ENCODE measurements around the gene CENPU. TPM values are rescaled to one million over a fixed set of nuclear protein-coding genes. Genes with fewer than 3 reads are reported as not detected.
"Not testable (repeated sequence)": the region's sequence is repeated elsewhere in the genome, so short reads cannot be mapped to it uniquely, and the experiment has no call there.

The CENPU gene
- total and polyA plus RNA-seq, 10 of the 15 experiments (the other 5 are each of a cell fraction or from before 2014, with no cell fraction given) = 26.6 to 90.8 (median 53.8) TPM

DNA sequence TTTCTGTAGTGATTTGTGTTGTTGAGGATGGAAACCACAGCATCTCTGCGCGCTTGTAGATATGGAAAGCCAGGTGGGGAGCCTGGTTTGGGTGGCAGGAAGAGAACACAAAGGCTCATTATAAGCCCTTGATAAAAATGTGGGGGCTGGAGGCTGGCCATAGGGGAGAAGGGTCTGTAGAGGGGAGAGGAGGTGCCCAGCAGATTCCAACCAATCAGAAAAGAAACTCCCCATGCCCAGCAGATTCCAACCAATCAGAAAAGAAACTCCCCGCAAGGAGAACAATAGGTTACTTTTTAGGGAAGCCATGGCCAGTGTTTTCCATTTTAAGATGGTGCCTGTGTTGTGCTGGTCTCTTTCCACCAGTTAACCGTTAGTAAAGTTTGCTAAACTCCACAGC lies 9.8 kb upstream of the CENPU start:
- Histone ChIP-seq H3K79me2 (ENCODE audit: control insufficient read depth, insufficient read depth, low read length) (no peaks in the 10 kb centered on the region), H3K27me3 (replicated peaks in 1 of 2; ENCODE audit: control insufficient read depth in 2 of 2, insufficient read depth in 2 of 2, low read length in 1 of 2) (no peaks in the 10 kb centered on the region), H3K4me3 (no peak overlapping the region), H3K9me3 (replicated peaks; ENCODE audit: control insufficient read depth, insufficient read depth, low read length) (no peaks in the 10 kb centered on the region; the same call in 2 of the 3 replicates), H3K27ac (ENCODE audit: control insufficient read depth, insufficient read depth) (no peak overlapping the region), H3K9ac (ENCODE audit: control insufficient read depth, insufficient read depth, low read length) (no peak overlapping the region), H3K4me2 (ENCODE audit: control insufficient read depth, insufficient read depth) (no peak overlapping the region), H3K4me1 (ENCODE audit: control insufficient read depth, insufficient read depth, low read length) (no peaks in the 10 kb centered on the region), H3K36me3 (ENCODE audit: control insufficient read depth in 2 of 2, insufficient read depth in 2 of 2, low read length in 1 of 2) (no peaks in the 10 kb centered on the region; a peak in 1 of 4 replicates), H2AFZ (ENCODE audit: control insufficient read depth, low read depth, low read length) (no peak overlapping the region), H4K20me1 (ENCODE audit: control insufficient read depth, insufficient read depth) (no peaks in the 10 kb centered on the region)
- intact Hi-C loops (cut with micrococcal nuclease; ENCODE audit: unreplicated experiment) = loop anchor here (2.0 to 10.0 kb wide), 2 partner anchors 261 to 391 kb away; no protein-coding TSS in a partner anchor
- DNase-seq (ENCODE audit: low read depth, low spot score) = no peak
- SMC1A ChIA-PET (ENCODE audit: uncharacterized antibody, unreplicated experiment) = interaction anchor here (1.0 to 2.2 kb wide), 2 partner anchors 71 to 352 kb away, joined by 4 to 7 read pairs; no protein-coding TSS in a partner anchor
- CTCF ChIA-PET = interaction anchor here (0.7 kb wide), 1 partner anchor 166 kb away, joined by 3 read pairs; no protein-coding TSS in a partner anchor
- in situ Hi-C loops (cut with MboI) = no loop called here
- TF ChIP-seq PAX5 (IDR thresholded peaks at IDR 0.05; ENCODE audit: borderline replicate concordance, low read depth, low read length) (no peak), EED (IDR thresholded peaks at IDR 0.05; ENCODE audit: low read depth) (no peak), MEF2B (IDR thresholded peaks at IDR 0.05; ENCODE audit: partially characterized antibody, poor library complexity, severe bottlenecking) (no peak), WRNIP1 (IDR thresholded peaks at IDR 0.05; ENCODE audit: borderline replicate concordance, low read depth, low read length) (no peak), STAT3 (IDR thresholded peaks at IDR 0.05; ENCODE audit: low read depth, low read length) (no peak), HDGF (IDR thresholded peaks at IDR 0.05) (no peak), SREBF1 (IDR thresholded peaks at IDR 0.05; ENCODE audit: low read length) (no peak), SMAD1 (IDR thresholded peaks at IDR 0.05; ENCODE audit: low read depth, partially characterized antibody) (no peak), RFX5 (IDR thresholded peaks at IDR 0.05; ENCODE audit: low read depth, low read length) (no peak), MYB (IDR thresholded peaks at IDR 0.05; ENCODE audit: borderline replicate concordance, low read depth, low read length) (no peak)
- RAD21 ChIA-PET (ENCODE audit: unreplicated experiment) = interaction anchor here (1.4 kb wide), 1 partner anchor 479 kb away, joined by 5 read pairs; no protein-coding TSS in a partner anchor
- no TSS peak for BruUV-seq (replicated peaks)
- FAIRE-seq = no peak
- POLR2A ChIA-PET = no interaction called here
- no peak for ATAC-seq
- WGBS (ENCODE audit: insufficient coverage, insufficient replicate concordance, low lambda C conversion rate, missing lambda C conversion rate) = 92% methylated on average over 4 of the region's 4 CpGs

DNA sequence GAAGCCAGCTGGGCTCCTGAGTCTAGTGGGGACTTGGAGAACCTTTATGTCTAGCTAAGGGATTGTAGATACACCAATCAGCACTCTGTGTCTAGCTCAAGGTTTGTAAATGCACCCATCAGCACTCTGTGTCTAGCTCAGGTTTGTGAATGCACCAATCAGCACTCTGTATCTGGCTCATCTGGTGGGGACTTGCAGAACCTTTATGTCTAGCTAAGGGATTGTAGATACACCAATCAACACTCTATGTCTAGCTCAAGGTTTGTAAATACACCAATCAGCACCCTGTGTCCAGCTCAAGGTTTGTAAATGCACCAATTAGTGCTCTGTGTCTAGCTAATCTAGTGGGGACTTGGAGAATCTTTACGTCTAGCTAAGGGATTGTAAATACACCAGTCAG lies 7.8 kb upstream of the CENPU start:
- SMC1A ChIA-PET (ENCODE audit: uncharacterized antibody, unreplicated experiment) = interaction anchor here (1.1 to 1.6 kb wide), 3 partner anchors 163 to 264 kb away, joined by 3 to 9 read pairs (median 4); no protein-coding TSS in a partner anchor
- in situ Hi-C loops (cut with MboI); H3K27ac ChIP-seq (ENCODE audit: control insufficient read depth, insufficient read depth); H3K4me3 ChIP-seq; H3K27me3 ChIP-seq (replicated peaks in 1 of 2; ENCODE audit: control insufficient read depth in 2 of 2, insufficient read depth in 2 of 2, low read length in 1 of 2); H3K9ac ChIP-seq (ENCODE audit: control insufficient read depth, insufficient read depth, low read length); H4K20me1 ChIP-seq (ENCODE audit: control insufficient read depth, insufficient read depth); BruUV-seq (replicated peaks); DNase-seq (ENCODE audit: low read depth, low spot score); ATAC-seq; H3K4me2 ChIP-seq (ENCODE audit: control insufficient read depth, insufficient read depth); H3K79me2 ChIP-seq (ENCODE audit: control insufficient read depth, insufficient read depth, low read length); H3K36me3 ChIP-seq (ENCODE audit: control insufficient read depth in 2 of 2, insufficient read depth in 2 of 2, low read length in 1 of 2); H2AFZ ChIP-seq (ENCODE audit: control insufficient read depth, low read depth, low read length); FAIRE-seq; H3K9me3 ChIP-seq (replicated peaks; ENCODE audit: control insufficient read depth, insufficient read depth, low read length); POLR2A ChIA-PET; RAD21 ChIA-PET (ENCODE audit: unreplicated experiment); H3K4me1 ChIP-seq (ENCODE audit: control insufficient read depth, insufficient read depth, low read length): not testable (repeated sequence)
- WGBS (ENCODE audit: insufficient coverage, insufficient replicate concordance, low lambda C conversion rate, missing lambda C conversion rate) = 93% methylated on average over 1 of the region's 1 CpG
- CTCF ChIA-PET = interaction anchor here (0.6 to 1.5 kb wide), 7 partner anchors 40 to 393 kb away, joined by 3 to 6 read pairs (median 3); no protein-coding TSS in a partner anchor
- intact Hi-C loops (cut with micrococcal nuclease; ENCODE audit: unreplicated experiment) = loop anchor here (10.0 kb wide), 1 partner anchor 393 kb away; no protein-coding TSS in a partner anchor
